NCI-H1694 (cell line): ENCODE results near the gene MMP24.
"Not testable (repeated sequence)": the region's sequence is repeated elsewhere in the genome, so short reads cannot be mapped to it uniquely, and the experiment has no call there.

Source experiments
- DNase-seq: peaks from one replicate; lab custom pipeline; 2025; lab: John Stamatoyannopoulos, UW

Gene MMP24

GRCh38 chr20:35260426-35260825 is 33.9 kb downstream of the MMP24 start:
- DNase-seq = no peak

DNA sequence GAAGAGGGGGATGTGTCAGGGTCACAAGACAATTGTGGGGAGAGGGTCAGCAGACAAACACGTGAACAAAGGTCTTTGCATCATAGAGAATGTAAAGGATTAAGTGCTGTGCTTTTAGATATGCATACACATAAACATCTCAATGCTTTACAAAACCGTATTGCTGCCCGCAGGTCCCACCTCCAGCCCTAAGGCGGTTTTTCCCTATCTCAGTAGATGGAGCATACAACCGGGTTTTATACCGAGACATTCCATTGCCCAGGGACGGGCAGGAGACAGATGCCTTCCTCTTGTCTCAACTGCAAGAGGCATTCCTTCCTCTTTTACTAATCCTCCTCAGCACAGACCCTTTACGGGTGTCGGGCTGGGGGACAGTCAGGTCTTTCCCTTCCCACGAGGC is 35.8 kb downstream of the MMP24 start:
- DNase-seq = not testable (repeated sequence)

DNA sequence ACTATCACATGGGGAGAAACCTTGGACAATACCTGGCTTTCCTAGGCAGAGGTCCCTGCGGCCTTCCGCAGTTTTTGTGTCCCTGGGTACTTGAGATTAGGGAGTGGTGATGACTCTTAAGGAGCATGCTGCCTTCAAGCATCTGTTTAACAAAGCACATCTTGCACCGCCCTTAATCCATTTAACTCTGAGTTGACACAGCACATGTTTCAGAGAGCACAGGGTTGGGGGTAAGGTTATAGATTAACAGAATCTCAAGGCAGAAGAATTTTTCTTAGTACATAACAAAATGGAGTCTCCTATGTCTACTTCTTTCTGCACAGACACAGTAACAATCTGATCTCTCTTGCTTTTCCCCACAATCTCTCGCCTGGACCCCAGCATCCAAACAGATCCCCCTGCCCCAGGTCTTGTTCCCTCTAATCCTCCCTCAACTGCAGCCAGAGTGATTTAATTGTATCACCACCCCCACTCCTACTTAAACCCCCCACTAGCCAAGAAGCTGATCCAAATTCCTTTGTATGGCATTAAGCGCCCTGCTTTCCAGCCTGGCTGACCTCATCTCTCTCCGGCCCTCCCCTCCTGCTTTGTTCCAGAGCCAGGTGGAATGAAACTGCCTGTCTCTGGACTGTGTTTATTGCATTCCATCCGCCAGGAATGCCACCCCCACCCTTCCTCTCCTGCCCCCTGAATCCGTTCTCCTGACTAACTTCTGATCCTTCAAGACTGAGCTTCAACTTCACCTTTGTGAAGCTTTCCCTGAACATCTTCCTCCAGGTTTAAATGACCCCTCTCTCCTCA is 36.4 kb downstream of the MMP24 start:
- not testable (repeated sequence) for DNase-seq

GRCh38 chr20:35263532-35264341 is 37.2 kb downstream of the MMP24 start:
- no peak for DNase-seq

DNA sequence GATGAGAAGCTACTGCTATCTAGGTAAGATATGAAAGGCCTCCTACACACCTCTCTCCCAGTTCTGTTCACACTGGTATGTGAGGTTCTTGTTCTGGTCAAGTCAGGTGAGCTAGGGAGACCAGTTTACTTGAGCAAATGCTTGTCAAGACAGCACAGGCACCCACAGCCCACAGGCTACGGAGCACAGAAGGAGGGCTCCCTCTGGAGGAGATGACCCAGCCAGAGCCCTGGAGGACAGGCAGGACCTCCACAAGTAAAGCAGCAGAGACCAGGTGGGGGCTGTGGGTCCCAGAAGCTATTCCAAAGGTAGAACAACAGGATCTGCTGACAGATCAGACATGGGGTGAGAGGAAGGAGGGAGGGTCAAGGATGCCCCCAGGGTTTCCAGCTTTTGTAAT is 38.3 kb downstream of the MMP24 start:
- no peak for DNase-seq

DNA sequence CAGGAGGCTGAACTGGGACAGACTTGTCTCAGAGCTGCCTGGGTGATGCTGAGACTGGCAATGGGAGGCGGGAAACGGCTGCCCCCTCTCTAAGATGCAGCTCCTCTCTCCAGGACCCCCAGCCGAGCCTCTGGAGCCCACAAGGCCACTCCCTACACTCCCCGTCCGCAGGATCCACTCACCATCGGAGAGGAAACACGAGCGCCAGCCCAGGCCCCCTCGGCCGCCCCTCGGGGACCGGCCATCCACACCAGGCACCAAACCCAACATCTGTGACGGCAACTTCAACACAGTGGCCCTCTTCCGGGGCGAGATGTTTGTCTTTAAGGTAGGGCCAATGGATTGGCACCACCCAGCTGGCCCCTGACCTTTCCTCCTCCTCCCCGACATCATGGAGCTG is 40.6 kb downstream of the MMP24 start:
- DNase-seq = no peak

GRCh38 chr20:35269055-35269781 is 42.7 kb downstream of the MMP24 start:
- DNase-seq = no peak

GRCh38 chr20:35270021-35270902 is 43.8 kb downstream of the MMP24 start:
- DNase-seq = no peak

DNA sequence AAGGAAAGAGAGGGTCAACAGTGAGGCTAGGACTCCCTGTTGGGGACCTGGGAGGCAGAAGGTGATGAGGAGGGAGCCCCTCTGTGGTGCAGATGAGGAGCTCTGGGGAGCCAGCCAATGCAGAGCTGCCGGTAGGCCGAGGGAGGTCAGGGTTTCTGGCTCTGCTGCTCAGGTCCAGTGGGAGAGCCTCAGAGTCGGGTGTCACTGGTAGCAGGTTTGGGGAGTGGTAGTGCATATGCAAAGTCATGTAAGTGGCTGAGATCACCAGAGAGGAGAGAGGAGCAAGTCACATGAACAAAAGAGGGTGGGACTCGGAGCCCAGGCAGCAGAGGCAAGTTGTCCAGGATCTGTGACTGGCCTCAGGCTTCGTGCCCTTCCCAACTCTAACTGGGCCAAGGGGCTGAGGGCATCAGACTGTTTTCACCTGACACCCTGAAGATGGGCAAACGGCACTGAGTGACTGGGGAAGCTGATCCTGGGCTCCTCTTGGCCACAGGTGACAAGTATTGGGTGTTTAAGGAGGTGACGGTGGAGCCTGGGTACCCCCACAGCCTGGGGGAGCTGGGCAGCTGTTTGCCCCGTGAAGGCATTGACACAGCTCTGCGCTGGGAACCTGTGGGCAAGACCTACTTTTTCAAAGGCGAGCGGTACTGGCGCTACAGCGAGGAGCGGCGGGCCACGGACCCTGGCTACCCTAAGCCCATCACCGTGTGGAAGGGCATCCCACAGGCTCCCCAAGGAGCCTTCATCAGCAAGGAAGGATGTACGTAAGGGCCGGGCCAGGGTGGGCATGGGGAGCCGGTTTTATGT is 44.8 kb downstream of the MMP24 start:
- no peak for DNase-seq

- DNase-seq = no peak
Observed at GRCh38 chr20:35271904-35272303, 45.4 kb downstream of the MMP24 start.

GRCh38 chr20:35273449-35274171 is 47.1 kb downstream of the MMP24 start:
- no peak for DNase-seq

DNA sequence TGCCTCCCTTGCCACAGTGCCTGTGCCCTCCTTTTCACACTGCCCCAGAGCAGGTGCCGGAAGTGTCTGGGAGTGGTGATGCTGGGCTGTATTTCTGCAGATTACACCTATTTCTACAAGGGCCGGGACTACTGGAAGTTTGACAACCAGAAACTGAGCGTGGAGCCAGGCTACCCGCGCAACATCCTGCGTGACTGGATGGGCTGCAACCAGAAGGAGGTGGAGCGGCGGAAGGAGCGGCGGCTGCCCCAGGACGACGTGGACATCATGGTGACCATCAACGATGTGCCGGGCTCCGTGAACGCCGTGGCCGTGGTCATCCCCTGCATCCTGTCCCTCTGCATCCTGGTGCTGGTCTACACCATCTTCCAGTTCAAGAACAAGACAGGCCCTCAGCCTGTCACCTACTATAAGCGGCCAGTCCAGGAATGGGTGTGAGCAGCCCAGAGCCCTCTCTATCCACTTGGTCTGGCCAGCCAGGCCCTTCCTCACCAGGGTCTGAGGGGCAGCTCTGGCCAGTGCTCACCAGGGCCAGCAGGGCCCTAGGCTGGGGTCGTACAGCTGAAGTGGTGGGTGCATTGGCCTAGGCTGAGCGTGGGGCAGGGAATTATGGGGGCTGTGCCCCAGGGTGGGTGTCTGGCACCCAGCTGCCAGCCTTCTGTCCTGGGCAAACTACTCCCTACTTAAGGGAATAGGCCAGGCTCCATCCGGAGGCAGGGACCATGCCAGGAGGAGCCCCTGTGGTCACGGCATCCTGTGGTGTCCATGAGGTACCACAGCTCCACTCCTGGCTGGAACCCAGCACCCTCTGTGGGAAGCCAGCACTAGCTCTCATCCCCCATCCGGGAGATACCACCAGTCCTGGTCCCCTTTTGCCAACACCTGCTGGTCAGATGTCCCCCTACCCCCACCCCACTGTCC is 47.9 kb downstream of the MMP24 start:
- no peak for DNase-seq

- DNase-seq = no peak
Observed at GRCh38 chr20:35275741-35276251, 49.3 kb downstream of the MMP24 start.

DNA sequence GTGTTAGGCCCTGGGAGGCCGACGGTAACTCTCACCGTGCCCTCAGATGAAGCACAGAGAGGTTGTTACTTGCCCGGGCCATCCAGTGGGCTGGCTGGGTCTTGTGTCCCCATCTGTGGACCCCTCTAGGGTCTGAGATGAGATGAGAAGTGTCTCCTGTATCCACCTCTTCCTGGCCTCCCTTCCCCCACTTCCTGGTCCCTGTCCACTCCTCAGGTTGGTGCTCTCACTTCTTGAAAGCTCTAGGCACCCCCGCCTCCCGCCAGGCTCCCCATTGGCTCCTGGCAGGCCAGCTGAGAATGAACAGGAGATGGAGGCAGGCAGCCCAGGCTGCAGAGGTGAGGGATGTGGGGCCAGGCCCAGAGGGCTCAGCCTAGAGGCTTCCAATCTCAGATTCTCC is 49.9 kb downstream of the MMP24 start:
- no peak for DNase-seq

DNA sequence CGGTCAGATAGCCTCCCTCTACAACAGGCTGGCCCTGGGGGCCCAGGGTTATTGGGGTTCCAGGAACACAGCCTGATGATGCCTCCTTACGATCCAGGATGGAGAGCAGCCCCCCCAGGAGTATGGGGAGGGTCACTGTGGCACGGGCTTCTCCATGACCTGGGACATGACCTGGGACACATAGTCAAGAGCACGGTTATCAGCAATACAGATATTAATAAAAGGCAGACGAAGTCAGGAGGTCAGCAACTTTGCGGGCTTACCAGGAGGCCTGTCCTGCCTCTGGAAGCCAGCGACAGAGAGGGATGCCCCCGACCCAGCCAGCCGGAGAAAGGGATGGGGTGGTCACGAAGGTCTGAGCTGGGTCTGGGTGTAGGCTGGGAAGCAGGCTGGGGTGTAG is 50.6 kb downstream of the MMP24 start:
- DNase-seq = no peak

DNA sequence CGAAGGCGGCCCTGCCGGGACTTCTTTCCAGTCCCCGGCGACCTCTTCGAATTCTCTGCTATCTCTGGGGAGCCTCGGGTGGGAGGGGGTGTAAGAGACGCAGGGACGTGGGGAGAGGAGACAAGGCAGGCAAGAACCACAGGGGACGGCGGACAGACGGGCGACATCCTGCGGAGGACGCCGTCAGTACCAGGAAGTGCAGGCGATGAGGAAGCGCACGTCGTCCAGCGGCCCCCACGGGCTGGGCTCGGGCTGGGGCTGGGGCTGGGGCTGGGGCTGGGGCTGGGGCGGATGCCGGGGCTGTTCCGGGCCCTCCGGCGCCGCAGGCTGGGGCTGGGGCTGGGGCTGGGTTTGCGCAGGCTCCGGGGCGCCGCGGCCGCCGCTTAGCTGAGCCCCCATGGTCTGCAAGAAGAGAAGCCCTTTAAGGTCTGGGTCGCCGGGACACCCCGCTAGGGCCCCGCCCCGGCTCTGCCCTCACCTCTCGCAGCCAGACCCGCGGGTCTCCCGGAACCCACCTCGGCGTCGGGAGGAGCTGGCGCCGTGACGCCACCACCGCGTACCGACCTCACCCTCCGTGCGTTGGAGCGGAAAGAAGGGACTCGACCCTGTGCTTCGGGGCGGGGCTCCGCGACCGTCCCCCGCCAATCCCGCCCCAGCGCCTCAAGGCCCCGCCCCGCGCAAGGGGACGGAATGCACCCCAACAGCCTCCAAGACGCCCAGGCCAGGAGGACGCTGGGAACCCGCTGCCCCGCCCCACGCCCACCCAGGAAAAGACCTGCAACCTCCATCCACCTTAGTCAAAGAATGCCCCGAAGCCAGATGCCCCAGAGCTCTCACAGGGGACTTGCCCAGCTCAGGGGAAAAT is 51.3 kb downstream of the MMP24 start, which contains the start of gene MMP24OS:
MMP24OS (minus strand) TSS at position 592 of the 865 bp plus-strand sequence; CDS start at position 399, 193 bp downstream.
- DNase-seq = no peak

GRCh38 chr20:35279040-35279439 is 52.5 kb downstream of the MMP24 start:
- DNase-seq = no peak
